HCT116 (cell line): ENCODE results near the gene MAP4K4. TPM values are rescaled to one million over a fixed set of nuclear protein-coding genes. Genes with fewer than 3 reads are reported as not detected.

Source experiments
- ATAC-seq: fragments of 200-7000 bp; cut with Tn5 transposase; 2 replicates; pipeline ENCODE4 v1.9.1; 2020; ENCODE audit warnings: mild to moderate bottlenecking, moderate library complexity
- BruUV-seq: library from RNA; stranded (reverse); fragments of 400-500 nt; replicated peaks from 2 replicates; lab custom pipeline; 2021; lab: Mats Ljungman, UMichigan
- CTCF ChIA-PET: fragments of 300-600 bp; sonication (Branson Sonifier 250); formaldehyde crosslinking; loops from one replicate; lab custom pipeline; 2021; ENCODE audit warnings: antibody characterized with exemption; lab: Charles Lee
- POLR2A ChIA-PET: fragments of 300-600, 350-600 bp; sonication (Branson Sonifier 250); formaldehyde crosslinking; loops from one replicate; lab custom pipeline; 2021; ENCODE audit warnings: antibody characterized with exemption; lab: Charles Lee
- RAD21 ChIA-PET, 2 experiments: fragments of 300-600 bp; sonication (Branson Sonifier 250); formaldehyde crosslinking; loops; one replicate each; lab custom pipeline; 2023; ENCODE audit warnings: low total read pairs in 2 of 2; ENCODE audit not compliant: uncharacterized antibody in 2 of 2, unreplicated experiment in 2 of 2, low non-redundant PET in 1 of 2; lab: Charles Lee
- DNase-seq: peaks from one replicate; pipeline ENCODE4 v3.0.0-alpha.2; 2010; ENCODE audit warnings: low read depth, low spot score
- H2AFZ ChIP-seq: fragments of 200-600 bp; shearing (Covaris generic), sonication (generic); 2 replicates; pipeline ENCODE4 v1.6.1; 2017; ENCODE audit warnings: low read depth, mixed run types, mixed read lengths, antibody characterized with exemption, low read length; ENCODE audit not compliant: poor library complexity, severe bottlenecking
- H3K27ac ChIP-seq: 2 replicates; pipeline ENCODE4 v1.5.1; 2012; ENCODE audit warnings: low read depth, low read length
- H3K27me3 ChIP-seq: fragments of 200-600 bp; sonication (generic); 2 replicates; pipeline ENCODE4 v1.6.1; 2016; ENCODE audit warnings: mixed run types, low read length, mixed read lengths; ENCODE audit not compliant: insufficient read depth
- H3K36me3 ChIP-seq, 2 experiments: fragments of 200-500 bp in 1 of 2; fragments of 200-600 bp in 1 of 2; sonication (Bioruptor generic) in 1 of 2; sonication (generic) in 1 of 2; 2 replicates each; pipeline versions ENCODE4 v1.5.1 to v1.6.1; 2014 to 2016; ENCODE audit warnings: low read length in 2 of 2, inconsistent platforms in 1 of 2, mixed read lengths in 1 of 2, mixed run types in 1 of 2; ENCODE audit not compliant: insufficient read depth in 2 of 2, control insufficient read depth in 1 of 2
- H3K4me1 ChIP-seq, 2 experiments: fragments of 200-600 bp in 1 of 2; sonication (generic) in 1 of 2; 2 replicates each; pipeline versions ENCODE4 v1.5.1 to v1.6.1; 2012 to 2017; ENCODE audit warnings: low read length in 2 of 2, inconsistent platforms in 1 of 2, mild to moderate bottlenecking in 1 of 2, mixed read lengths in 1 of 2, mixed run types in 1 of 2, moderate library complexity in 1 of 2; ENCODE audit not compliant: insufficient read depth in 2 of 2, control insufficient read depth in 1 of 2
- H3K4me2 ChIP-seq: fragments of 200-600 bp; sonication (generic); 2 replicates; pipeline ENCODE4 v1.6.1; 2017; ENCODE audit warnings: mixed run types, low read length, mixed read lengths
- H3K4me3 ChIP-seq, 2 experiments: fragments of 200-600 bp in 1 of 2; sonication (generic) in 1 of 2; replicated peaks in 1 of 2; 2 replicates each; pipeline ENCODE4 v1.5.1; 2011 to 2016; ENCODE audit warnings: low read length in 2 of 2, control low read depth in 1 of 2, low read depth in 1 of 2, mild to moderate bottlenecking in 1 of 2, mixed read lengths in 1 of 2, mixed run types in 1 of 2
- H3K79me2 ChIP-seq: fragments of 200-600 bp; sonication (generic); 2 replicates; pipeline ENCODE4 v1.6.1; 2017; ENCODE audit warnings: mild to moderate bottlenecking, mixed run types, low read length, moderate library complexity, mixed read lengths; ENCODE audit not compliant: insufficient read depth
- H3K9ac ChIP-seq: fragments of 200-600 bp; sonication (generic); 2 replicates; pipeline ENCODE4 v1.6.1; 2016; ENCODE audit warnings: low read length, mixed read lengths
- H3K9me2 ChIP-seq: fragments of 200-600 bp; sonication (generic), shearing (Covaris generic); 2 replicates; pipeline ENCODE4 v1.6.1; 2017; ENCODE audit warnings: mixed run types, mild to moderate bottlenecking, moderate library complexity; ENCODE audit not compliant: insufficient read depth
- H3K9me3 ChIP-seq, 2 experiments: fragments of 200-500 bp in 1 of 2; fragments of 200-600 bp in 1 of 2; sonication (Bioruptor generic) in 1 of 2; sonication (generic) in 1 of 2; 2 replicates each; pipeline ENCODE4 v1.6.1; 2014 to 2017; ENCODE audit warnings: low read length in 2 of 2, mixed read lengths in 2 of 2, inconsistent platforms in 1 of 2, low read depth in 1 of 2, mild to moderate bottlenecking in 1 of 2, mixed run types in 1 of 2, moderate library complexity in 1 of 2; ENCODE audit not compliant: control insufficient read depth in 1 of 2, insufficient read depth in 1 of 2
- H4K20me1 ChIP-seq: fragments of 200-600 bp; sonication (generic), shearing (Covaris generic); 2 replicates; pipeline ENCODE4 v1.6.1; 2017; ENCODE audit warnings: mixed run types, mild to moderate bottlenecking, moderate library complexity; ENCODE audit not compliant: insufficient read depth
- CTCF ChIP-seq, 3 experiments: fragments of 200-600 bp in 1 of 3; sonication (generic) in 1 of 3; IDR thresholded peaks in 2 of 3; conservative IDR thresholded peaks in 1 of 3; 2 replicates each; pipeline ENCODE4 v1.5.1; 2012 to 2017; ENCODE audit warnings: low read depth in 2 of 3, low read length in 2 of 3, antibody characterized with exemption in 1 of 3, borderline replicate concordance in 1 of 3, control low read depth in 1 of 3, mild to moderate bottlenecking in 1 of 3, mixed read lengths in 1 of 3, mixed run types in 1 of 3, moderate library complexity in 1 of 3; ENCODE audit not compliant: insufficient read depth in 1 of 3
- EGR1 ChIP-seq: IDR thresholded peaks from 2 replicates; pipeline ENCODE4 v1.6.1; 2012; ENCODE audit warnings: low read depth
- ELF1 ChIP-seq: IDR thresholded peaks from 2 replicates; pipeline ENCODE4 v1.6.1; 2012; ENCODE audit warnings: low read depth, borderline replicate concordance
- EZH2 ChIP-seq: fragments of 200-600 bp; sonication (generic); IDR thresholded peaks from 2 replicates; pipeline ENCODE4 v1.6.1; 2017; ENCODE audit warnings: antibody characterized with exemption, mixed run types
- FOSL1 ChIP-seq: IDR thresholded peaks from 2 replicates; pipeline ENCODE4 v1.6.1; 2012; ENCODE audit warnings: low read depth
- MAX ChIP-seq: IDR thresholded peaks from 2 replicates; pipeline ENCODE4 v1.6.1; 2012
- POLR2A ChIP-seq: IDR thresholded peaks from 2 replicates; pipeline ENCODE4 v1.7.0; 2011; ENCODE audit warnings: borderline replicate concordance; ENCODE audit not compliant: insufficient read depth, insufficient read length; ENCODE audit errors: extremely low read depth
- POLR2AphosphoS5 ChIP-seq: IDR thresholded peaks from 2 replicates; pipeline ENCODE4 v1.6.1; 2011; ENCODE audit warnings: mild to moderate bottlenecking, low read depth, low read length, moderate library complexity
- RAD21 ChIP-seq: IDR thresholded peaks from 2 replicates; pipeline ENCODE4 v1.6.1; 2012; ENCODE audit warnings: low read depth, mild to moderate bottlenecking
- REST ChIP-seq: IDR thresholded peaks from 2 replicates; pipeline ENCODE4 v1.6.1; 2012; ENCODE audit warnings: low read depth
- SIN3A ChIP-seq: IDR thresholded peaks from 2 replicates; pipeline ENCODE4 v1.6.1; 2012; ENCODE audit warnings: low read depth
- SP1 ChIP-seq: IDR thresholded peaks from 2 replicates; pipeline ENCODE4 v1.6.1; 2012; ENCODE audit warnings: low read depth
- SRF ChIP-seq: IDR thresholded peaks from 2 replicates; pipeline ENCODE4 v1.6.1; 2012; ENCODE audit warnings: low read depth
- TCF7L2 ChIP-seq: IDR thresholded peaks from 2 replicates; pipeline ENCODE4 v1.7.0; 2011; ENCODE audit warnings: borderline replicate concordance, inconsistent platforms; ENCODE audit not compliant: insufficient read depth, insufficient read length; ENCODE audit errors: extremely low read depth
- YY1 ChIP-seq: IDR thresholded peaks from 2 replicates; pipeline ENCODE4 v1.6.1; 2011; ENCODE audit warnings: low read length, low read depth, moderate library complexity, mild to moderate bottlenecking; ENCODE audit not compliant: insufficient replicate concordance; ENCODE audit errors: extremely low read depth
- ZFX ChIP-seq: fragments of 450-650 bp; IDR thresholded peaks from 2 replicates; pipeline ENCODE4 v1.6.1; 2017
- ZNF274 ChIP-seq: fragments of 200-500 bp; sonication (Bioruptor generic); IDR thresholded peaks from 2 replicates; pipeline ENCODE4 v1.6.1; 2014; ENCODE audit warnings: mild to moderate bottlenecking, low read depth, low read length, inconsistent platforms
- intact Hi-C: fragments of 100-400 bp; cut with micrococcal nuclease; formaldehyde crosslinking; loops from 2 replicates; pipeline ENCODE4 v1.10.0; 2022
- total RNA-seq: library from RNA; stranded (reverse); gene quantifications from one replicate; pipeline ENCODE4 v1.2.1, GENCODE V29; 2021; ENCODE audit not compliant: unreplicated experiment

The MAP4K4 gene
- total RNA-seq, 1 experiment from 2014 or later = 62.3 TPM

- ChIA-PET POLR2A (no interaction called here), RAD21 (no interaction called here), CTCF (no interaction called here)
- H3K9me2 ChIP-seq = no peaks in the 10 kb centered on the region
- no peak overlapping the region for H2AFZ ChIP-seq
- no peaks in the 10 kb centered on the region for H3K9me3 ChIP-seq
- intact Hi-C loops = no loop called here
- ATAC-seq (no peak), DNase-seq (no peak)
- no peaks in the 10 kb centered on the region for H3K4me1 ChIP-seq
- no peak overlapping the region for H3K9ac ChIP-seq
- H3K4me3 ChIP-seq = no peak overlapping the region
- BruUV-seq = no TSS peak
- H3K36me3 ChIP-seq = no peaks in the 10 kb centered on the region
- no peak overlapping the region for H3K27ac ChIP-seq
- H4K20me1 ChIP-seq = no peaks in the 10 kb centered on the region
- H3K79me2 ChIP-seq = no peaks in the 10 kb centered on the region
- no peak overlapping the region for H3K4me2 ChIP-seq
- H3K27me3 ChIP-seq = no peaks in the 10 kb centered on the region
- TF ChIP-seq MAX (no peak), POLR2A (no peak), ELF1 (no peak), YY1 (no peak), POLR2AphosphoS5 (no peak), EZH2 (no peak), CTCF (IDR thresholded peaks at IDR 0.05 in 2 of 3, conservative IDR thresholded peaks at IDR 0.05 in 1 of 3; ENCODE audit: borderline replicate concordance in 1 of 3, insufficient read depth in 1 of 3, low read depth in 2 of 3, low read length in 2 of 3) (no peak), SP1 (no peak), REST (no peak), SIN3A (no peak), EGR1 (no peak), RAD21 (no peak), TCF7L2 (no peak), FOSL1 (no peak), ZFX (no peak), ZNF274 (no peak), SRF (no peak)
Observed at GRCh38 chr2:101930019-101930418, 232.5 kb downstream of the MAP4K4 start.
